Activated CD4-positive, CD25-positive, alpha-beta regulatory T cell treated with anti-CD3 and anti-CD28 coated beads, Interleukin-2, amount 50 U/mL, for 24 hours (primary cell): ENCODE data around the gene MBNL3.
"Not testable (repeated sequence)": the region's sequence is repeated elsewhere in the genome, so short reads cannot be mapped to it uniquely, and the experiment has no call there.

Experiments
- ATAC-seq, 2 donors: fragments of 150-1000 bp; cut with Tn5 transposase; one replicate each; pipeline ENCODE4 v1.10.0; 2021; ENCODE audit warnings: mild to moderate bottlenecking in 1 of 2, moderate library complexity in 1 of 2

MBNL3 gene

DNA sequence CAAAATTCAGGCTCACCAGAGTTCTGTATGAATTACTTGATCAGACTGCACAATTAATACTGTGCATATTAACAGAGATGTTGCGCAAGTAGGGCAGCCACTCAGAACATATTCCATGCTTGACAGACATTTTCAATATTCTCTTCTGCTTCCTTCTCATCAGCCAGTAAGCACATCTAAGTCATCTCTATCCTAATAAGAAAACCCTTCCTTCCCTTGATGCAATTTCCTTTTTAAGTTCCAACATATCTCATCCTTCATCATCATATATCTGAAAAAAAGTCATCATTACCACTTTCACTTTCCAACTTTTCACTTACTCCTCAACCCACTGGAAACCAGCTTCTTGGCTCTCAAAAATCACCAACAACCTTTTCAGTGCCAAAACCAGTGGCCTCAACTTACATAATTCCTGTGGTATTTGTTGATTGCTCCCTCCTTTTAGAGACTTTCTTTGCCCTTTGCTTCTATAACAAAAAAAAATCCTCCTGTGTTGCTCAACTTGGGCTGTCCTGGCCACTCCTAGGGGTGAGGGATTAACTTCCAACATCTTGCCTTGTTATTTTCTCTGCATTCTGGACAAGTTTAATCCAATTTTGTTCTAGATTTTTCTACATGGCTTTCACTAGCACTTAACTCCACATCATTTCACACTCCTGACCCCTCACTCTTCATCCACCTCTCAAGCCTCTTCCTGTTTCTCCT lies 14.1 kb downstream of the MBNL3 start:
- no peak for ATAC-seq

DNA sequence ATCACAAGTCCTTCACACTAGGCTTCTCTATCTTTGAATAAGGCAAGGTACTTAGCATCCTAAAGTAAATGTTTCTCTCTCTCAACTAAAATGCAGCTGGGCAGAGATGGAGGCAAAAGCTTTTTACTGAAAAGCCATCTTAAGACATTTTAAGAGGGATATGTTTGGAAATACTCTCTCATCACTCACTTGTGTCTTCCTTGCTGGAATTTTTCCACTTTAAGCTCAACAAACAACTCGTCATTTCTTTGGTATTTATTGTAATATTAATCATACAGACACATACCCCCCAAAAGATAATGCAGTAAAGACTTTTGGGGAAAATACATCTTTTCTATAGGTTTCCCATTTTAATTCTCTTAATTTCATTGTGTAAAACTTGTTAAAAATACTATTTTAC lies 16.4 kb downstream of the MBNL3 start:
- ATAC-seq = no peak

DNA sequence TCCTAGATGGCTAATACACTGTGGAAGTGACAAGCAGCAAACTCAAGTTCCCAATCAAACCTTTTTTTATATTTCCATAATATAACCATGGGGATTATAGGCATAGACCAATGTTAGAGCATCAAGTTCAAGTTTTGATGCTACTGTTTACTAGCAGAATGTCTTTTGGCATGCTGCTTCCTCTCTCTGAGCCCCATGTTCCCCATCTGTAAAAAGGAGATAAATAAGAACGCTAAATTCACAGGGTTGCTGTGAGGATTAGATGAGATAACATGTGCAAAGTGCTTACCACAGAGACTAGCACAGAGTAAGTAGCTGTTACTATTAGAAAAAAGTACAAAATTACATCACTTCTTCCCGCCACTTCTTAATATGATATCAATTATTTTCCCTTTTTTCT lies 18.0 kb downstream of the MBNL3 start:
- no peak for ATAC-seq

DNA sequence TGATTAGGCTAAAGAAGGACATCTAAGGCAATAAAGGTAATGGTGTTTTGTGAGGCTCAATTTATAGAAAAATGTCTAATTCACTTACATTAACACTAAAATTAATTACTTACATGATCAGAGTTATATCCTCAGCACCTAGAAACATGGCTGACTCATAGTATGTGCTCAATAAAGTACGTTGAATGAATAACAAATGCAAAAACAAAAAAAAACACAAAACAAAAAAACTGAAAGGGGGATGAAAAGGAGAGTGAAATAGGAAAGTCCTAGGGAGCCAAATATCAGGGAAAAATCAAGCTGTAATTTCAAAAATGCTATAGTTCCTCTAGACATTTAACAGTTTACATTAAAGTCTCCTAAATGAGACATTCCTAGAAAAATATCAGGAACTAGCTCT lies 18.7 kb downstream of the MBNL3 start:
- ATAC-seq = no peak

DNA sequence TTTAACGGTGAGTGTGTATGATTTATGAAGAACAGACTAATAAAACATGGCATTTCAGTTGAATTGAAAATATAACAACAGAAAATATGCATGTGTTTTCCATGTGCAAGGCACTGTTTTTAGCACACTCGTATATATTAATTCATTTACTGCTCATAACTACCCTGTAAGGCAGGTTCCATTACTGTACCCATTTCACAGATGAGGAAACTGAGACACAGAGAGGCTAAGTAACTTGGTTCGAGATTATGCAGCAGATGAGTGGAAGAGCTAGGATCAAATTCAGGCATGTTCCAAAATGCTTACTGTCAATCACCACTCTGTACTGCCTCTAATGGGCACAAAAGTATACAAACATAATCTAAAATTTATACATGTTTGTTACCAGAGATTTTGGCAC lies 20.4 kb downstream of the MBNL3 start:
- ATAC-seq = no peak

DNA sequence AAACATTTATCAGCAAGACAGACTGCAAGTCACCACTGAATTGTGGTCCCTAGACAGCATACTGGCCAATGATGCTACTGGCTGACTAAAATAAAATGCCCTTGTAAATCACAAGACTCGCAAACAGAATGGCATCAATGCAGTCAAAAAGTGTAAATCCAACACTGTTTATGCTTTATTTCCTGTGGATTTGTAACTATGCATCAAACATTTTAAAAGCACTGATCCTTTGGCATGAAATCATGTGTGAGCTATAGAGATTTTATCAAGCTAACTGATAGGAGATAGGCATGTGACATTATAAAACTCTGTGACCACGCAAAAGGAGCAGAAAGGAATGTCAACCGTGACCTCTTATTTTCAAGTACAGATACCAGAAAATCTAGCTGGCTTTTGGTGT lies 20.8 kb downstream of the MBNL3 start:
- no peak for ATAC-seq

DNA sequence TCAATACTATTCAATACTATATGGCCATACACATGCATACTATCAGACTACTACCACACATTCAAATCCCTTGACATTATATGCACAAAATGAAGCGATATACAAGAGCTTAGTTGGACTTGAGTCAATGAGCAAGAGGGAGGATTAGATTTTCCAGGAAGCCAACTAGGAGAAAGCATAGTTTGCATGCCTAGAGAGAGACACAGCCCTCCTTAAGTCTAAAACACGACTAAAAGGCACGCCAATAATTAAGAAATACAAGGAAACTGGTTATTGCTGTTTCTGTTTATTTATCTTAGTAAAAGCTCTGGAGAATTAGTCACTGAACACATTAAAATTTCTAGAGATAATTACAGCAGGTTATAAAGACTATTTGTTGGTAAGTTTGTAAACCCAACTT lies 21.8 kb downstream of the MBNL3 start:
- ATAC-seq = no peak

DNA sequence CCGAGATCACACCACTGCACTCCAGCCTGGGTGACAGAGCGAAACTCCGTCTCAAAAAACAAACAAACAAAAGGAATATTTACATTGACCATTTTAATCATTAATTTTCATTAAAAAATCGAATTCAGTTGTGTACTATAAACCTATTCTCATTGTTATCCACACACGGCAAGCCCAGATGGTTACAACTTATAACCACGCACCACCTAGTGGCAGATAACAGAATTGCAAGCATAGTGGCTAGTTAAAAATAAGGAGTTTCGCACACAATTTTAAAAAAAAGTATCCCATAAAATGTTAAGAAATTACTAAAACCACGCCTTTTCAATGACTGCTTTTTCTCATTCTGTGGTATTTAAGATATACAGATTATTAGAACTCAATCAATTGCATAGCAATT lies 25.4 kb downstream of the MBNL3 start:
- no peak for ATAC-seq

DNA sequence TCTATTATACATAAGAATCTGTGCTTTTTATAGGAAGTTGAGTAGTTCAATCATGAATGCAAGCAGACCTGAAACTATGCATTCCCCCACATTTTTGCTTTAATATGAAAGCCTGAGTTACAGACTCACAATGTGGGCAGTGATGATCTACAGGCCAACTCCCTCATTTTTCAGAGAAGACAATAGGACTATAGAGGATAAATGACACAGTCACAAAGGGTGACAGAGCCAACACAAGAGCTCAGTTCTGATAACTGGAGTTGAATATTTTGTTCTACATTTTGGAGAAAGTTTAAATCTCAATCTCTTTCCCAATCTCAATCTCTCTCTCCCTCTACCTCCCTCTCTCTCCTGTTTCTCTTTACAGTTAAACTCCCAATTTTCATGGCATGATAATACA lies 27.0 kb downstream of the MBNL3 start:
- no peak for ATAC-seq

DNA sequence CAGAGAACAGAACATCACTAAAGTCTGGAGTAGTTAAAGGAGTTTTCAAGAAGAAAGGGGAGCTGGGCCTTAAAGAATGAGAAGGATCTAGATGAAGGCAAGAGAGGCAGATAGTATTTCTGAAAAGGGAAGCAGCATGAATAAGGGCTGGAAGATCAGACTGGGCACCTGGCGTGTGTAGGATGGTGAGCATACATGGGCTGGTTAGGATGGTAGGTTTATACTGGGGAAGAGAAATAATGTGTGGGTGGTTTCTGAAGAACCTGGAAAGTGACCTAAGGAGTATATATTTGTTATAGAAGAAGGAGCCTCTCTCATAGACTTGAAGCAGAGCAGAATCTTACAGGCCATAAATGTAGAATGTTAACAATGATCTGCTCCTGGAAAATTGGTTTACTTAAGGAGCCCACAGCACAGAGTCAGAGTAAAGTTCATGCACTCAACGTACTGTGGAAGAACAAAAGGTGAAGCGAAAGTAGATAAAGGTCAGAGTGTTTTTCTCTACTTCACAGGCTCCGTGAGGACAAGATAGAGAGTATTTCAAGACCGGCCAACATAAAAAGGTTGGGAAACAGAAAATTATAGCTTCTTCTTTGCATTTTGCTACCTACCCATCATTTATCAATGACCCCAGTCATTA lies 35.8 kb downstream of the MBNL3 start:
- ATAC-seq = no peak

DNA sequence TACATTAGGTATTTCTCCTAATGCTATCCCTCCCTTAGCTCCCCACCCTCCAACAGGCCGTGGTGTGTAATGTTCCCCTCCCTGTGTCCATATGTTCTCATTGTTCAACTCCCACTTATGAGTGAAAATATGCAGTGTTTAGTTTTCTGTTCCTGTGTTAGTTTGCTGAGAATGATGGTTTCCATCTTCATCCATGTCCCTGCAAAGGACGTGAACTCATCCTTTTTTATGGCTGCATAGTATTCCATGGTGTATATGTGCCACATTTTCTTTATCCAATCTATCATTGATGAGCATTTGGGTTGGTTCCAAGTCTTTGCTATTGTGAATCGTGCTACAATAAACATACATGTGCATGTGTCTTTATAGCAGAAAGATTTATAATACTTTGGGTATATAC lies 42.9 kb downstream of the MBNL3 start:
- not testable (repeated sequence) for ATAC-seq

DNA sequence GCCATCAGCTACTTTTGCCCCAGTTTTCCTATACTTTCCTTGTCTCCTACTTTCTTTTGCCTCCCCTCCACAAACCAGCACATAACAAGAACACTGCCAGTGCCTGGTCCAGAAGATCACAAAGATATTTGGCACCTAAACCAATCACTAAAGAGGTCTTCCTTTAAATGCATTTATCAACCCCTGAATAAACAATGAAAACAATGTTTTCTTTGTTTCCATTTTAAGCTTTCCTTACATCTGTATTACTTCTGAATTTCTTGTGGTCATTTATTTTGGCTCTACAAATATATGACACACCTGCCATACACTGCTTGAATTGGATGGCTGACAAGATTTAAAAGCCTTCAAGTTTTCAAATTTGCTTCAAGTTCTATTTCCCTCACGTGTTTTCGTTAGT lies 43.9 kb downstream of the MBNL3 start:
- ATAC-seq = no peak

DNA sequence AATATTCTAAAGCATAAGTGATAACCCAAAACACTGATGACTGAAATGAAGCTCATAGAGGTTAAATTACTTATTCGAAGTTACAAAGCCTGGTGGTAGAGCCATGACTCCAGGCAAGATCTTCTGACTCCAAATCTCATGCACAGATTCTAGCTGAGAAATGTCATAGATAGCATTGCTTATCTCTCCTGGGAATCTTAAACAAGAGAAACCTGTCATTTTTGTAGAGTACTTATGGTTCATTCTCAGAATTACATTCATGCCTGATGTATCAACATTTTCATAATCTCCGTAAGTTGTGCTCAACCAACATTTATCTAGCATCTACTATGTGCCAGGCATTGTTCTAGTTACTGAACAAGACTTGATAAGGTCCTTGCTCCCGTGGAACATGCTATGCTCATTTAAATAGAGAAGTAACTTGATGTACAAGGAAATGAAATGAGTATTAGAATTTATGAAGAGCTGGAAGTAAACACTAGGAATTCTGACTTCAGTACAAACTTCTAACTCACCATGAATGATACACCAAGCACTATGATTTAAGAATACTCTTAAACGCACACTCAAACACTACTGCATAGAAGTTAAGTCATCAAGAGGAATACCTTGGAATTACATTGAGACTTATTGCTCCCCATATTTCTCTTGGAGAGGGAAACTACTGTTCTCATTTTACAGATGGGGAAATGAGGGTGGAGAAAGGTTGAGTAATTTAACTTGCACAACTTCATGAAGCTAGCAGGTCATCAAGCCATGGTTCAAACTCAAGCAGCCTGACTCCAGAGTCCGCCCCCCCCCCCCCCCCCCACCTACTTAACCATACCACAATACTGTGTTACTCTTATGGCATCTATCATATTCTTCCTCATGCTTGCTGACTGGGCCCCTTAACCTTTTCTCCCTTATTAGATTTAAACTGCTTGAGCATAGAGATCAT lies 45.4 kb downstream of the MBNL3 start:
- no peak for ATAC-seq

DNA sequence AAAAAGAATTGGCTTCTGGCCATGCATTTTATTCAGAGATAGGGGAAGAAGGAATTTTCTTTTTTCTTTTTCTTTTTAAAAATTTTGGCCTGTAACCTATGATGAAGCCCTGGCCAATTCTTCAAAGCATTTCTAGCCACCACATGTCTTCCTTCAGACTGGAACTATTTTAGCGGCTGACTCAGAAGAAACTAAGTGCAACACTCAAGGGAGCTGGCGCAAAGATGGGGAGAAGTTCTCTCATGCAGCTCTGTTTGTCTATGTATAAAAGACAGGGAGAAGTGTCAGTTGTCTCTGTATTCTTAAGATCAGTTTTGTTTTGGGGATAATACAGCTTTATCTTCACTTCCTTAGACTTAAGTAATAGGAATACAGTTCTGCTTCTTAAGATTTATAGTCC lies 46.1 kb downstream of the MBNL3 start:
- ATAC-seq = no peak

DNA sequence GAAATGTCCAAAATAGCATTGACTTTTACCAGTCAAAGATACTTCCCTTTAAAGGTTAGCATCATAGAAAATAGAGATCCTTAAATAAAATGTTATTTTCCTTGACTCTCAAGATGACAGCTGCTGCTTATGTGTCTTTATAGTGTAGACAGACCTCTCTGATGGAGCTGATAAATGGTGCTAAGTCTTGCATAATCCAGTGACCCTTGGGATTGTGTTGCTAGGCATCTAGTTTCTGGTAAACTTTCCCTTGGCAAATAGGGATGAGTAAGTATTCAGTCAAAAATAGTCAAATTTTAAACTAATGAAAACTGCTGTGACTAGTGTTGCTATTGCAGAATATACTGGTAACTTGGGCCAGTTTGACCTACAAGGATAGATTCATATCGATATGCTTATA lies 53.6 kb downstream of the MBNL3 start:
- no peak for ATAC-seq

DNA sequence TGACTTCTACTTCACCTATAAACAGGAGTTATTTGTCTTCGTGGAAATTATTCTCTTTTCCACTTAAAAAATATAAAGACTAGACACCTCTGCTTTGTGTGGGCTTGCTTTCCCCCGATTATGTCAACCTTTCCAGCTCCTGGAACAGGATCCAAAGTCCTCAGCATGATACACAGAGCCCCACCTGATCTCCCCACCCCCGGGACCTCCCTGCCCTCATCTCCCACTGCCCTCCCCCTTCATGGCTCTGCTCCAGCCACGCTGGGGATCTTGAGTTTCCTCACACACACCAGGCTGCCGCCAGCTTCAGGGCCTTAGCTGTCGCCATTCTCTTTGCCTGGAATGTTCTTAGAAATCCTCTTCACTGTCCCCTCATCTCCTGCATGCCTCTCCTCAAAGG lies 55.3 kb downstream of the MBNL3 start:
- no peak for ATAC-seq

DNA sequence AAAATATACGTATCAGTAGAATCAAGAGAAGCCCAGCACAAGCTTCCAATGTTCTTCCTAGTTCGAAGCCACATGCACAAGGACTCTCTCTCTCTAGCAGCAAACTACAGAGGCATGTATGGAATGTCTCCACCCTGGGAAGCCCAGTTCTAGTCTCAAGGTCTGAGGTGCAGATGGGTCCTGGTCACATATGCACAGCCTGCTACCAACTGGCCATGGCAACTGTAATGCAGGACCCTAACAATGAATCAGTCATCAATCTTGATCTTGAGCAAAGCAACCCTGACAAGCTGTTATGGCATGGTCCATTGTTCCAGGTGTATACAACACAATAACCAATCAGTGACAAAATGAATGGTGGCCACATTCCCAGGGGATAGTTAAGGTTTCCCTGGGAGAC lies 55.8 kb downstream of the MBNL3 start:
- no peak for ATAC-seq

DNA sequence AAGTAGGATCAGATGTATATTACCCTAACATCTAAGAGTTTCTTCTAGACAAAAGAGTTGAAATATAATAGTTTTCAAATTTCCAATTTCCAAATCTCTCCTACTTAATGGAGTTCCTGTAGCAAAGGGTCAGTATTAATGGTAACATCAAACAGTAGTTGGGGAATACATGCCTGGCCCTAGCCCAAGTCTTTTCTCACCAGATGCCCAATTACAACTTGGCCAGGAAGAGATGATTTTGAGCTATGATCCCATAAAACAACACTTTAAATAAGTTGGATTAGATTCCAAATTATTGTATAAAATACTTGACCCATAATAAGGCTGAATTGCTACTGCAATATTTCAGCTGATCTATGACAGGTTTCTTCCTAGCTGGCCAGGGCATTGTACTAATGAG lies 59.9 kb downstream of the MBNL3 start:
- no peak for ATAC-seq

DNA sequence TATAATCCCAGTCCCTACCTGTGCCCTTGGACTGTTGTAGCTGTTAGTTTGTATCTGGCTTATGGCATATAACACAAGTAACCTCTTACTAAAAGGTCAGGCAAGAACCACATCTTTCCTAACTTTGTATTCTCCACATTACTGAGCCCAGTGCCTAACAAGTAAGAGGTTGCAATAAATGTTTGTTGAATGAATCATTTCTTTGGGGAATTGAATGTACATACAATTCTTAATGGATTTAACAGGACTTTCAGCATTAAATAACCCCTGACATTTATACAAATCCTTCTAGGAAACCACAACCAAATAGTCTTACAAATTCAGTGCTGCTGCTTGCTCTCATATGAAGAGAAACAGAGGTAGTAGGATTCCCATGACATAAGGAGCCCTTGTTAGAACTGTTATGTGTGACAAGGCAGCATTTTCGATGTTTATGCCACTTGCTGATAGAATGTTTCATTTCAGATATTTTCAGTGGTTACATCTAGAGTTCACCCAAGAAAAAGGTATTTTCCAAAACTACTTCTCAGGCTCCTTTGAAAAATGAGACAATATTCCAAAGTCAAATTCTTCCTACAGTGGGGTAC lies 62.0 kb downstream of the MBNL3 start:
- ATAC-seq = no peak

DNA sequence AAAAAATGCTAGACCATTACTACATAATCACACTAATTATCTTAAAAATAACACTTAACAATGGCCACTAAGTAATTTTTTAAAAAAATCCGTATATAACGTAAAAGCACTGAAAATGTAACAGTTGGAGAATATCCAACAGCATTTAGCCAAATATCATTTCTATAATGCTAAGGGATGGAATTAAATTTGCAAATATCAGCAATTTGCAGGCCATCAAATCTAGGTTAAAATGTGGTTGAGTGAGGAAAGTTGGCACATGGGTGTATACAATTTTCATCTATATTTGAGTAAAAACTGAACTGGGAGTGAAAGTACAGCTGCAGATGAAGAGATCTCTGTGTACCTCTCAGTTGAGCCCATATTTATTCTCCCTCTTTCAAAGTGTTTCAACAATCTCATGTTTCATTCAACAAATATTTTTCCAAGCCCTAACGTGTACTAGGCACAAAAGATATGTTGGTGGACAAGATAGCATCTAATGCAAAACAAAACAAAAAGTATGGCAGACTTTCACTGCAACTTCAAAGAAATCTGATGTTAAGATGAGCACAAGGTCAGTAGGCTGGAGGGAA lies 63.0 kb downstream of the MBNL3 start:
- no peak for ATAC-seq

DNA sequence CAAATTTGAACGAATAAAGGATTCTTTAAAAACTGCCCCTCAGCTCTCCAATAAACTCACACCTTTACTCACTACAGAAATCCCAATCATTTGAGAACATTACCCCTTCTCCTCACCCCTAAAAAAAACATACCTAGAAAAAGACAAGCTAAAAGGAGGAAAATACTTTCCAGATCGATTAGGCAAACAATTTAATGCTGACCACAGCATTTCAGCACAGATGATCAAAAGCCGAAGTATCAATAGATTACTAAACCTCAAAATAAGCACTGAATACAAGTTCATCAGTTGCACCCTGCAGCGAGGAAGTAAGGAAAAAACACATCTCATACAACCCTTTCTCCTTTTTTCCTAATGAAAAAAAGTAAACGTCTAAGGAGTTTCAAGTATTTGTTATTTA lies 65.5 kb downstream of the MBNL3 start:
- ATAC-seq = no peak

DNA sequence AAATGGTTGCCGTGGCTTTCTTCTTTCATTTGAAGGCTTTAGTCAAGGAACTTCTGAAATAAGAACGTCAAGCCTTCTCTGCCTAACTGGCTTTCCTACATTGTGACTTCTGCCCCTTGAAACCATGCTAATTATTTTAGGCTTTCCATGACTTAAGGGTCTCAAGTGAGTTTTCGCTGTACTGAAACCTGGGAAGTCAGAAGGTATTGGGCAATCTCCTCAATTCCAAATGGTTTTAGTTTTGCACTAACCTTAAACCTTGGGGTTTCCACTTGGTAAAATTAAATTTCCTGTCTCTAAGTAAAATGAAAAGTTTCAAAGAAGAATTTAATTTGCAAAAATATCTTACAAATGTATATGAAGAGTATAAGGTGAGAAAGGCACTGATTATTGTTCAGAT lies 73.8 kb downstream of the MBNL3 start:
- no peak for ATAC-seq

DNA sequence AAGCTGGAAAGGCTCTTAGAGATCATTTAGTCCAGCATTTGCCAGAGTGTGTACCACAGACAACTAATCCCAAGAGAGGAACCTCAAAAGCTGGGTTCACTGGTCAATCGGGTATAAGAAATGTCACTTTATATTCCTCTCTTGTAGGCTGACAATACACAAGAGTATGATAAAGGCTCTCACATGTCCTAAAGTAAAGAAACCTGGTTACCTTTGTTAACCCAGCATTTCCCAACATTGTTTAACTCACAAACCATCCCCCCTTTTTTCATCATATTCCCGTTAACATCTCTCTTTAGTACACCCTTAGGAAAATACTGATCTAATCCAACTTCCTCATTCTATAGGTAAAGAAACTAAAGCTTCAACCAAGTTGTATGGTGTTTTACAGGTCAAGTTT lies 74.4 kb downstream of the MBNL3 start:
- ATAC-seq = no peak
